GM19239 (cell line): Measurements from ENCODE around the gene ABCA8.
"Not testable (repeated sequence)": the region's sequence is repeated elsewhere in the genome, so short reads cannot be mapped to it uniquely, and the experiment has no call there.

ENCODE experiments used
- DNase-seq: peaks from one replicate; pipeline ENCODE4 v3.0.0; 2011; ENCODE audit warnings: low spot score; ENCODE audit not compliant: insufficient read length
- FAIRE-seq: peaks from 2 replicates; lab custom pipeline; 2011; peaks lifted over from hg19 to GRCh38; lab: Jason Lieb, UNC

The ABCA8 gene

GRCh38 chr17:68944435-68945035, 10.7 kb downstream of the ABCA8 start:
- no peak for FAIRE-seq
- no peak for DNase-seq

- not testable (repeated sequence) for FAIRE-seq, DNase-seq
Measured at GRCh38 chr17:68943812-68944182, 11.4 kb downstream of the ABCA8 start.

- no peak for FAIRE-seq
- no peak for DNase-seq
Measured at GRCh38 chr17:68943123-68943811, 11.9 kb downstream of the ABCA8 start.

GRCh38 chr17:68942389-68942788, 12.8 kb downstream of the ABCA8 start:
- FAIRE-seq (no peak), DNase-seq (no peak)

- no peak for DNase-seq
- FAIRE-seq = no peak
Measured at GRCh38 chr17:68941761-68942160, 13.4 kb downstream of the ABCA8 start.

GRCh38 chr17:68939195-68939594, 16.0 kb downstream of the ABCA8 start:
- FAIRE-seq = no peak
- no peak for DNase-seq

GRCh38 chr17:68937890-68938514, 17.2 kb downstream of the ABCA8 start:
- DNase-seq = no peak
- no peak for FAIRE-seq

- DNase-seq = no peak
- FAIRE-seq = no peak
Measured at GRCh38 chr17:68927516-68927915, 27.7 kb downstream of the ABCA8 start.

GRCh38 chr17:68924793-68925720, 30.1 kb downstream of the ABCA8 start:
- no peak for DNase-seq
- no peak for FAIRE-seq

- DNase-seq = no peak
- FAIRE-seq = no peak
Measured at GRCh38 chr17:68910789-68911431, 44.3 kb downstream of the ABCA8 start.

GRCh38 chr17:68910251-68910705, 44.9 kb downstream of the ABCA8 start:
- FAIRE-seq (no peak), DNase-seq (no peak)

GRCh38 chr17:68909066-68909465, 46.1 kb downstream of the ABCA8 start:
- FAIRE-seq (no peak), DNase-seq (no peak)

- no peak for FAIRE-seq
Measured at GRCh38 chr17:68908045-68908444, 47.1 kb downstream of the ABCA8 start.

GRCh38 chr17:68906638-68907037, 48.6 kb downstream of the ABCA8 start:
- no peak for FAIRE-seq
- no peak for DNase-seq

More at GRCh38 chr17:68908045-68908444, 47.1 kb downstream of the ABCA8 start:
- DNase-seq = no peak

GRCh38 chr17:68903286-68903685, 51.9 kb downstream of the ABCA8 start:
- no peak for FAIRE-seq
- no peak for DNase-seq

- FAIRE-seq = no peak
- no peak for DNase-seq
Measured at GRCh38 chr17:68897557-68897956, 57.6 kb downstream of the ABCA8 start.

- no peak for DNase-seq
- no peak for FAIRE-seq
Measured at GRCh38 chr17:68892658-68893057, 62.5 kb downstream of the ABCA8 start.

- no peak for FAIRE-seq
- DNase-seq = no peak
Measured at GRCh38 chr17:68892193-68892592, 63.0 kb downstream of the ABCA8 start.

- FAIRE-seq (no peak), DNase-seq (no peak)
Measured at GRCh38 chr17:68886401-68886800, 68.8 kb downstream of the ABCA8 start.

- DNase-seq = no peak
- FAIRE-seq = no peak
Measured at GRCh38 chr17:68884888-68885287, 70.3 kb downstream of the ABCA8 start.
